GM21529 (cell line): ENCODE data around the gene KCND3.

ENCODE experiments used
- ATAC-seq: cut with Tn5 transposase; IDR thresholded peaks from one replicate; pipeline ENCODE4 v1.9.1; 2021; ENCODE audit not compliant: unreplicated experiment

The KCND3 gene

GRCh38 chr1:111784273-111784901, 205.1 kb downstream of the KCND3 start:
- no peak for ATAC-seq

GRCh38 chr1:111779546-111779945, 209.9 kb downstream of the KCND3 start:
- ATAC-seq = no peak

GRCh38 chr1:111778541-111779051, 210.9 kb downstream of the KCND3 start:
- no peak for ATAC-seq

GRCh38 chr1:111778066-111778465, 211.4 kb downstream of the KCND3 start:
- ATAC-seq = no peak

- no peak for ATAC-seq
Observed at GRCh38 chr1:111777301-111777700, 212.2 kb downstream of the KCND3 start.

- no peak for ATAC-seq
Observed at GRCh38 chr1:111776861-111777260, 212.6 kb downstream of the KCND3 start.

- no peak for ATAC-seq
Observed at GRCh38 chr1:111776391-111776790, 213.1 kb downstream of the KCND3 start.

- ATAC-seq = no peak
Observed at GRCh38 chr1:111775966-111776365, 213.5 kb downstream of the KCND3 start.

GRCh38 chr1:111770916-111771315, 218.6 kb downstream of the KCND3 start:
- no peak for ATAC-seq

- ATAC-seq = no peak
Observed at GRCh38 chr1:111769517-111770146, 219.8 kb downstream of the KCND3 start.

- ATAC-seq = no peak
Observed at GRCh38 chr1:111768625-111769024, 220.8 kb downstream of the KCND3 start.

GRCh38 chr1:111768023-111768422, 221.4 kb downstream of the KCND3 start:
- ATAC-seq = no peak

GRCh38 chr1:111762332-111762731, 227.1 kb downstream of the KCND3 start:
- no peak for ATAC-seq

GRCh38 chr1:111761717-111762116, 227.8 kb downstream of the KCND3 start:
- no peak for ATAC-seq

- no peak for ATAC-seq
Observed at GRCh38 chr1:111758373-111758772, 231.1 kb downstream of the KCND3 start.

GRCh38 chr1:111756124-111756513, 233.3 kb downstream of the KCND3 start:
- peak; percentile 17 for ATAC-seq

- peak; percentile 89 for ATAC-seq
Observed at GRCh38 chr1:111755331-111756123, 233.9 kb downstream of the KCND3 start, which contains the start of gene DDX20. DDX20 (plus strand) TSS chr1:111755901; CDS start chr1:111755925, 24 bp downstream.

- peak; percentile 6 for ATAC-seq
Observed at GRCh38 chr1:111754984-111755330, 234.5 kb downstream of the KCND3 start.

- no peak for ATAC-seq
Observed at GRCh38 chr1:111751906-111752575, 237.4 kb downstream of the KCND3 start.

GRCh38 chr1:111750856-111751255, 238.6 kb downstream of the KCND3 start:
- ATAC-seq = no peak

- ATAC-seq = no peak
Observed at GRCh38 chr1:111749628-111750027, 239.8 kb downstream of the KCND3 start.
